DMS53 treated with DMSO at 0.1 percent for 48 hours (cell line): ENCODE measurements around the gene FAM111B.
"Not testable (repeated sequence)": the region's sequence is repeated elsewhere in the genome, so short reads cannot be mapped to it uniquely, and the experiment has no call there.

Experiments used
- DNase-seq: peaks from one replicate; lab custom pipeline; 2025; ENCODE audit not compliant: unreplicated experiment; lab: John Stamatoyannopoulos, UW

FAM111B gene, protein sequence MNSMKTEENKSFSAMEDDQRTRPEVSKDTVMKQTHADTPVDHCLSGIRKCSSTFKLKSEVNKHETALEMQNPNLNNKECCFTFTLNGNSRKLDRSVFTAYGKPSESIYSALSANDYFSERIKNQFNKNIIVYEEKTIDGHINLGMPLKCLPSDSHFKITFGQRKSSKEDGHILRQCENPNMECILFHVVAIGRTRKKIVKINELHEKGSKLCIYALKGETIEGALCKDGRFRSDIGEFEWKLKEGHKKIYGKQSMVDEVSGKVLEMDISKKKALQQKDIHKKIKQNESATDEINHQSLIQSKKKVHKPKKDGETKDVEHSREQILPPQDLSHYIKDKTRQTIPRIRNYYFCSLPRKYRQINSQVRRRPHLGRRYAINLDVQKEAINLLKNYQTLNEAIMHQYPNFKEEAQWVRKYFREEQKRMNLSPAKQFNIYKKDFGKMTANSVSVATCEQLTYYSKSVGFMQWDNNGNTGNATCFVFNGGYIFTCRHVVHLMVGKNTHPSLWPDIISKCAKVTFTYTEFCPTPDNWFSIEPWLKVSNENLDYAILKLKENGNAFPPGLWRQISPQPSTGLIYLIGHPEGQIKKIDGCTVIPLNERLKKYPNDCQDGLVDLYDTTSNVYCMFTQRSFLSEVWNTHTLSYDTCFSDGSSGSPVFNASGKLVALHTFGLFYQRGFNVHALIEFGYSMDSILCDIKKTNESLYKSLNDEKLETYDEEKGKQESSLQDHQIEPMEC

DNA sequence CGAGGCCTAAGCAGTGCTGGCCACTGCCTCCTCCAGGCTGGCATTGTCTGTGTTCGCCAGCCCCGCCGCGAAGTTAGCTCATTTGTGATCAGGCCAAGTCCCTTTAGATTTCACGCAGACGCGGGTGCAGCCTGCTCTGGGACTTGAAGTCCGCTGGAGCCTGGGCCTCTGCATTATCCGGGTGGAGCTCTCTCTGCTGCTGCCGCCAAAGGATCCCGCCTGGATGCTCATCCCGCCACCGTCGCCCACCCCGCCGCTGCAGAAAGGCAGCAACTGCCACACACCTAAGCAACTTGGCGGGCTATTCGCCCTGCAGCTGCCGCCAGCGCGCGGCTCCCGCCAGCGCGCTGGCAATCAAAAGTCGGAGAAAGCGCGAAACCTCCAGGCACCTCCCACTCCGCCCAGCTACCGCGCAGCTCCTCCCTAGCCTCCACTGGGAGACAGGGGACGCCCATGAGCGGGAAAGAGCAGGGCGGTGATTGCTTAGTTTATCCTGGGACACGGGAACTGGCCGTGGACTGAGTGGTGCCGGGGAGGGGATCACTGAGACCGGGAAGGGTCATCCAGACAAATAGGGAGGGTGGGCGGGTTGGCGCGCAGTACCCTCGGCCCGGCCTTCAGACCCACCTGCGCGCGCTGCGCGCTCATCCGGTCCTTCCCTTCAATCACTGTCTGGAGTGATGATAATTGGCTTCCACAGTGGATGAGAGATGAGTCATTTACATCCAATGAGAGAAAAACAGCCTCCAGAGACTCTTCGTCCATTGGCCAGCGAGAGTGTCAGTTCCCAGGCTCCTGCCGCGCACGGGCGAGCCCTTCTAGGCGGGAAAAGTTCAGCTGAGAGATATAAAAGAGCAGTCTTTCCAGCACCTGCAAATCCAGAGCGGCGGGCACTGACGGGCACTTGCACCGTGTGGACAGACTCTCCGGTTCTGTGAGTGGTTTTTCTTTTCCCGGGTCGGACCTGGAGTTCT, at the start of gene FAM111B:
FAM111B (plus strand) TSS at position 875 of the 974 bp plus-strand sequence. CDS start 2,389 bp downstream, outside the sequence.
- DNase-seq: peak; percentile 79

DNA sequence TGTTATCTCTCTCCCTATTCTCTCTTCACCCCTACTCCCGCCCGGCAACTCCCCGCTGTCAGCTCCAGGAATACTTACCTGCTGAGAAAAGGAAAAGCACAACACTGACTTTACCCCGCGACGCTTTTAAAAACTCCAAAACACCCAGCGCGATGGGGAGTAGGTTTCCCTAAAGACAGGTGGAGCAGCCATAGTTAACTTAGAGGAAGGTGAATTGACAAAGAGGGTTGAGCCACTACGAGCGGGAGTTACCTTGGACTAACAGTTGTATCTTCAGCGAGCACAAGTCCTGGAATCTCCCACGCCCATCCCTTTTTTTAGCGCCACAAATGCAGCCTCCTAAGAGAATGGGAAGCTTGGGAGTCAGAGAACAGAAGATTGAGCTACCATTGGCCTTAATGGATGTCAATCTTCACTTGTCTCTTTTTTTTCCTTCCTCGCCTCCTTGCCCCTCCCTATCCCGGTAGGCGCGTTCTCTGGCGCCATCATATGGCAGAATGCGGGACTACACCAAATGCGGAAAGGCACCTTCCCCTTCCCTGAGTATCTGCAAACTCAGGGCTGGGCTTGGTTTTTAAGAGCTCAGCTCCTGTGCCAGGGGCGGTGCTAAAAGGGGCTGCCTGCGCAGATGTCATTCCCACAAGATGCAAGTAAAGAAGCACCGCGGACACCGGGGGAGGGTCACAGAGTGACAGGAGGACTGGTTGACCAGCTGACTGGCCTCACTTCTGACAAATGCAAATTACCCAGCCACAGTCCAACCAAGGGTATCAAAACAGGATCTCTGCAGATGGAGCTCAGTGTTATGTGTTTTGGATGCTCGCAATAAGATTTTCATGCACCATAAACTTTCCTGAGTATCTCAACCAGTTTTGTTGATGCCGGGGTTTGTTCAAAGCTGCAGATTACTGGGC, 48.7 kb upstream of the FAM111B start:
- DNase-seq: peak; percentile 66

DNA sequence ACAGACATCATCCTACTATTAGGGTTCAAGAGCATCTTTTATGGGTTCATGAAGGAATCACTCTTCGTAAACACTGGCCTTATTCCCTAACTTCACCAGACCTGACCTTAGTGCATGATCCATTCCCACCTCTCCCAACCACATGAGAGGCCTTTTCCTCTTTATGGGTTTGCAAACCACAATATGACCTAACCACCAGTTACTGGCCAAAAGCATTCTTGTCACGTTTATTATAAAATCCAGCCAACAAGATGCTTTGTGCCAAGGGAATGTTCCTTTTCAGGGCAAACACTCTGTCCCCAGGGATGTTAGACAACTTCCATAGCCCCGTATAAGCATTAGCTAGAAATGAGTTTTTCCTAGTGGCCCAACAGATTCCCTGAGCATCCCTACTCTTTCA, 46.9 kb upstream of the FAM111B start:
- not testable (repeated sequence) for DNase-seq

DNA sequence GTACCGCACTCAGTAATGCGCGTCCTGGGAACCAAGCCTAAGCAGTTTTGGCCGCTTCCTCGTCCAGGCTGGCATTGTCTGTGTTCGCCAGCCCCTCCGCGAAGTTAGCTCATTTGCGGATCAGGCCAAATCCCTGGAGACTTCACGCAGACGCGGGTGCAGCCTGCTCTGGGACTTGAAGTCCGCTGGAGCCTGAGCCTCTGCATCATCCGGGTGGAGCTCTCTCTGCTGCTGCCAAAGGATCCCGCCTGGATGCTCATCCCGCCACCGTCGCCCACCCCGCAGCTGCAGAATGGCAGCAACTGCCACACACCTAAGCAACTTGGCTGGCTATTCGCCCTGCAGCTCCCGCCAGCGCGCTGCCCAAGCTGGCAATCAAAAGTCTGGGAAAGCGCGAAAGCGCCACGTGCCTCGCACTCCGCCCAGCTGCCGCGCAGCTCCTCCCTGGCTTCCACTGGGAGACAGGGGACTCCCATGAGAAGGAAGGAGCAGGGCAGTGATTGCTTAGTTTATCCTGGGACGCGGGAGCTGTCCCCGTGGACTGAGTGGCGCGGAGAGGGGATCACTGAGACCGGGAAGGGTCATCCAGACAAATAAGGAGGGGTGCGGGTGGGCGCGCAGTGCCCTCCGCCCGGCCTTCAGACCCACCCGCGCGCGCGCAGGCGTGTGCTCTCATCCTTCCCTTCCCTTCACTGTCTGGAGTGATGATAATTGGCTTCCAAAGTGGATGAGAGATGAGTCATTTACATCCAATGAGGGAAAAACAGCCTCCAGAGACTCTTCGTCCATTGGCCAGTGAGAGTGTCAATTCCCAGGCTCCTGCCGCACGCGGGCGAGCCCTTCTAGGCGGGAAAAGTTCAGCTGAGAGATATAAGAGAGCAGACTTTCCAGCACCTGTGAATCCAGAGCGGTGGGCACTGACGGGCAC, 44.2 kb upstream of the FAM111B start:
- DNase-seq: peak; percentile 34

DNA sequence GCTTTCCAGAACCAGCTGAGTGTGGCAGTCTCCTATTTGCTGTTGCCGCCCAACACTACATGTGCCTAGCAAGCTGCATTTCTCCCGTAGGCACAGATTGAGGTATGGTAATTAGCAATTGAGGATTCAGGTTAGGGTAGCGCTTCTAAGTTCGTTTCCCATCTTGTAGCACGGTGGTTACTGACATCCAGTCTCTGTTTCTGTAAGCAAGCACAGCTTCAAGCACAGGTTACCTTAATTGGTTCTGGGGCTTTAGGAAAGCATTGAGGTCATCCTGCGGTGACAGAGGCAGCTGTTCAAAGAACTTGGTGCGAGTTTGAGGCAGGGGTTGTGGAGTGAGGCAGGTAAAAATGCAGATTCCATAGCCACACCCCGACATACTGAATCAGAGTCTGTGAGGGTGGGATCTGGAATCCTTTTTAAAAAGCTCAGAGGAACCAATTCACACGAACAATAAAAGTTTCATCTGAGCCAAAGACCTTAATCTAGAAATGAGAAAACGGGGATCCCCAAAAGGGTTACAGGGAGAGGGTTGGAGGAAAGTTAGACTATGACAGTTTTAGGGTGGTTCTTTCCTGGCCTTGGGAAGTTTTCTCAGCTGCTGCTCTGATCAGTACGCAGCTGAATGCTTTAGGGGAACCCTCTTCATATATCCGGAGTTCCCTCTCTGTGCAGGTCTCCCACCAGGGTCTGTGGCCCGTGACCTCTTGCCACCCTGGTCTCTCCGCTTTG, 42.9 kb upstream of the FAM111B start:
- not testable (repeated sequence) for DNase-seq

DNA sequence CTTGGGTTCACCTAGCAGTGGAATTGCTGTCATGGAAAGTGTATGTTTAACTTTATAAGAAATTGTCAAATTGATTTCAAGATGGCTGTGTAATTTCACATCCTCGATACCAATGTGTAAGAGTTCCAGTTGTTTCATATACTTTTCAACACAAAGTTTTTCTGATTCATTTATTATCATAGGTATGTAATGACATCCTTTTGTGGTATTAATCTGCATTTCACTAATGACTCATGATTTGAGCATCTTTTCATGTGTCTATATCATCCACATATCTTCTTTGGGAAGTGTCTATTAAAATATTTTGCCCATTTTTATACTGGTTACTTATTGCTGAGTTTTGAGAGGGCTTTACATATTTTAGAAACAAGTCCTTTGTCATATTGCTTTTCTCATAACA, 38.0 kb upstream of the FAM111B start:
- DNase-seq: no peak

DNA sequence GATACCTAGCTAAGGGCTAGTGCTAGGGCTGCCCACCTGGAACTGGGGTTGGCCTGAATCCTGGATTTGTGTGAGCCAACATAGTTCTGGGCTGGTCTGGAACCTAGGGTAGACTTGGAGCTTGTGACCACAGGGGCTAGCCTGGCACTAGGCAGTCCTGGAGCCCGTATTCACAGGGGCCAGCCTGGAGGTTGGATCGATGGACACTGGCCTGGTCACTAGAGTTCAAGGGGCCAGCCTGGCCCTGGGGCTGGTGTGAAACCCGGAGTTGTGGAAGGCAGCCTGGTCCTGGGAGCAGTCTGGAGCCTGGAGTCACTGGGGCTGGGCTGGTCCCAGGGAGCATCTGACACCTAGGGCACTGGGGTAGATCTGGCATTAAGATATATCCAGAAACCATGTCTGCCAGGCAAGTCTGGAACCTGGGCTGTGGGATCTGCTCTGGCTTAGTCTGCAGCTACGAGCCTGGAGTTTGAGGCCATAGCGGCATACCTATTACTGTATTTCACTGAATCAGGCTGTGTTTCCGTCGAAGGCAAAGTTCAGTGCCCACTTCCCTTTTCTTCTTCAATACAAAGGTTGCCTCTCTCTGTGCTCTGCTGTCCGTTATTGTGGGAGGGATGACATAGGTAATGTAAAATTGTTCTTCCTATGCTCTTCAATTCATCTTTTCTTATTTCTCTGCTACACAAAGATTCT, 30.0 kb upstream of the FAM111B start:
- DNase-seq: no peak

DNA sequence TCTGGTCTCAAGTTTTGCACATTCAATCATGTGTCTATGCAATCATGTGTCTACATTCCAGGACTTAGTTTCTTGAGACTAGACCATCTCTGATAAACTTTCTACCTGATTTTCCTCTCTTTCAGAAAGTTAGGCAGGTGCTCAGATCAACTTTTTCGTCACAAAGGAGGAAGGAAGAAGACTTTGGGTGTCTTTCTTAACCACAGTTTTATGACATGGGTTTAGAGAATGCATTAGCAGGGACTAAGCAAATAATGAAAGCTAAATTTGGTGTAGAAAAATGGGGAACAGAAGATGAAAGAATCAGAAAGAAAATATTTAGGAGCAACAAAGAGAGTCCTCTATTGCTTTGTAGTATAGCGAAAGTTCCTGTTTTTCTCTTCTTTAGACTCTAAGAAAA, 28.6 kb upstream of the FAM111B start:
- DNase-seq: no peak

DNA sequence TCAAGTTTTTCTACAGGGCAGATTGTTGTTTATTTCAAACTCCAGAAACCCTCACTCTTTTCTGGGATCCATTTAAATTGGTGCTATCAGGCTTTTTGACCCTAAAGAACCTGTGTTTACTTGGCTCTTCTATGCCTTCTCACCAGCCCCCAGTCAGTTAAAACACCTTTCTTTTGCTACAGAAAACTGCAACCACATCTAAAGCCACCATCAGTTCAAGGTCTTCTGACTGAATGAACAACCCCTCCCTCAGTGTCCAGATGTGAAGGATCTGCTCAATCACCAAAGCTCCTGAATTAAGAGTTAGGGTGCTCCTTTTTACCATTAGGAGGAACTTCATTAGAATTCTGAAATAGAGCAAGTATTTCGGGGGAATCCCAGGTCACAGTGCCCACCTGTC, 28.0 kb upstream of the FAM111B start:
- no peak for DNase-seq

DNA sequence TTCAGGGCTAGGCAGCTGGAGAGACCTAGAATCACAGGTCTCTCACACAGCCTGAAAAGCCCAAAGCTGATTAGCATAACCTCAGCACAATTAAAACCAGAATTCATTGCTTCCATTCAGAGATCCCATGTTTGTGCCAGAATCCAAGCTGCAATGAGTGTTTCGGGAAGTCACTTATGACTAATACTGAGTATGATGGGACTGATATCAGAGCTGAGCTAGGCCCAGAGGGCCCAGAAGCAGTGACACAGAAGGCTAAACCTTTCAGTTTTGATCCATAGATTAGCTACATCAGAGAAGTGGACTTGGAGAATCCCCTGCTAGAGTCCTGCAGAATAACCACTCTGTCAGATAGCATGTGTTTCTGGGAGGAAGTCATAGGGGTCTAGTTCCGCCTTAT, 26.6 kb upstream of the FAM111B start:
- DNase-seq: not testable (repeated sequence)

DNA sequence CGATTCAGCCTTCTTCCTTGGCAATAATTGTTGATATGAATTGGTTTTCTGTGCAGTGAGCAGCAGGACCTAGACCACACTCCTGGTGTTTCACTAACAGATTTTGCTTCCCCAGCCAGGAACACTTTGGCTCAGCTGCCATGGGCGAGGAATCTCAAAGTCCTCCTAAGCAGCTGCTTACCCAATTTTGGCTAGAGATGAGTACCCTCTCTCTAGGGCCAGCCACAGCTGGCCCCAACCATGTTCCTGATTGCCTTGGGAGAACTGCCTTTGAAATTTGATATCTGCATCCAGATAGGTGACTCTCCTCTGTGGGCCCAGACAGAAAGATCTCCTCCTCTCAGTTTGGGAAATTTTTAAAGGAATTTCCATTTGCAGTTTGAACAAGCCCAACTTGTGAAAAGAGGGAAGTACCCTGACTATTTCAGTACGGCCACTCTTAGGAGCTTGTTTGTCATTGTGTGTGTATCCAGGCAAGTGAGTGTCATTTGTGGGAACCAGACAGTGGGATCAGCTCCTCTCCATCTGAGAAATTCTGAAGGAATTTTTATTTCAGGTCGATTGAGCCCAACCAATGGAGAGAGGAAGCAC, 25.5 kb upstream of the FAM111B start:
- DNase-seq: not testable (repeated sequence)

DNA sequence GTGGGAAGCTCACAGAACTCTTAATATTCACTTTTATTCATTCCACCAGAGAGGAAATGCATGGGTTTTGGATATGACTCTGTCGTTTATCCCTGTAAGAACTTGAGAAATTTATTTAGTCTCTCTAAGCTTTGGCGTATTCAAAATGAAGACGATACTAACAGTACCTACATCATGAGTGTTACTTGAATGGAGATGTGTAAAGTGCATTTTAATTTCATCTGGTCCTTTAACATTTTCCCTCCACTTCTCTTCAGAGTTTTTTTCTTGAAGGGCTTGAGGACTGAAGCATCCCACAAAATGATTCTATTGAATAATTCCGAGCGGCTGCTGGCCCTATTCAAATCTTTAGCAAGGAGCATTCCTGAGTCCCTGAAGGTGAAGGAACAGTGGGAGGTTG, 21.0 kb upstream of the FAM111B start, which contains the start of gene GLYATL1B:
GLYATL1B (plus strand) TSS at position 301 of the 400 bp plus-strand sequence; CDS start at position 301, 0 bp downstream.
- DNase-seq: not testable (repeated sequence)

DNA sequence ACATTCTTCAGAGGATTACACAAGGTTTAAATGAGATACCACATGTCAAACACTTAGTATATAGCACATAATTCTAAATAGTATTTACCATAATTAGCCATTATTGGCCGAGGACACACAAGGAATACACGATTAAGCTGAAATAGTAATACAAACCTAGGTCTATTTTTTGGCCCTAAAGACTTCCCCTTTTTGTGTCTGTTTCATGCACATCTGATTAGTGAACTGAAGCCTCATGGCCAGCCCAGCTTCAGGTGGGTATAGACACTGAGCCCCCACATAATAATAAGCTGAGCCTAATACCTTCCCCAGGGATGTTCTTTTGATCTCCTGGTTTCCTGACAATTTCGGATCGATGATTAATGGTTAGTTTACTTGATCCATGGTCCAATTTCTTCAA, 18.9 kb upstream of the FAM111B start:
- DNase-seq: no peak

DNA sequence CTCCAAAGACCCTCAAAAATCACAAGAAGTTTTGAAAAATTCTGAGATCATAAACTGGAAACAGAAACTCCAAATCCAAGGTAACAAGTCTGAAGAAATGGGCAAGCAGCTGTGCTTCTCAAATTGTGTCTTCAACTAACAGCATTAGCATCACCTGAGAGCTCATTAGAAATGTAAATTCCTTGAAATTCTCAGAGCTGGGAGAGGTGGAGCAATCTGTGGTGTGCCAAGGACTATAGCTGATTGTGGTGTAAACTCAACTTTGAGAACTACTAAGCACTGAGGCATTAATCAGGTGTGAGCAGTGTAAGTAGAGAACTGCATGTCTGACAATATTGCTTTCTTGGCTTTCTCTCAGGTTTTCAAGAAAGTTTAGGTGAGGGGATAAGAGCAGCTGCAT, 13.5 kb upstream of the FAM111B start:
- not testable (repeated sequence) for DNase-seq

DNA sequence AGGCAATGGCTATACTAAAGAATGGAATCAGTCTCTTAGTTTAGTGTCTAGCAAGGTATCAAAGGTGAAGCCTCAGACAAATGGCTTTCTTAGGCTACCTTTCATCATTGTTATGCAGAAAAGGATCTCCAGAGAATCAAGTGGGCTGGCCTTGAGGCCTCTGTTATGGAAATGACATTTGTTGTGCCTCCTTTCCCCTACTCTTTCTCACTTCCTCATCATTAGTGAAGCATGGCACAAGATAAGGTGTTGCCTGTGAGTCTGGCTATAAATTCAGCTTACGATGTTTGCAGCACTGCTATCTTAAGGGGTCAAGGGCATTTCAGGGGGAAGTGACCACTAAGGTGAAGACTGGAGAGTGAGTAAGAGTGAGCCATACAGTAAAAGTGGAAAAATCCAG, 11.8 kb upstream of the FAM111B start:
- not testable (repeated sequence) for DNase-seq

DNA sequence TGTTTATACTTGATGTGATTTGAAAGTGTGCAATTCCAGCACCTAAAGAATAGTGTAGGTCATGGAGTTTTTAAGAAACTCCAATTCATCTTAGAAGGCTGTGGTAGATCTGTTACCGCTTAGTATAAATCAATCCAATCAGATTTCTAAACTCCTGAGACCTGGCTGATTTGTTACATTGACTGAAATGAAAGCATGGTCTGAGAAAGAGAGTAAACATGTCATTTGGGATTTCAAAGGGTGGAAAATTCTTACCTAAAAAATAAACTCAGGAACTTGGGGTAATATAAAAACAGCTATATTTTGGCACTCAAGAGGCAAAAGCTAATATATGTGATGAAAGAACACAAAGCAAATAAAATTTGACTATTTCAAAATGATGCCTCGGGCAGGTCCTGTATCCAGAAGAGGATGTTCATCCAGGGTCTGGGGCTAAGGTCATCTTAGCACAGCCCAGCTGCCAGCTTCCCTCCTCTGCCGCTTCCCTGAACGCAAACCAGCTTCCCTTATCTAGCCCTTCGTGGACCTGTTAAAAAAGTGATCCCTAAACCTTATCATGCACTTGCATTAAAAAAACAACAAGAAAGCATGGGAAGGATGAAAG, 11.0 kb upstream of the FAM111B start:
- DNase-seq: not testable (repeated sequence)
